GM12878 (cell line): ENCODE results near the gene ABCC11. TPM values are rescaled to one million over a fixed set of nuclear protein-coding genes. Genes with fewer than 3 reads are reported as not detected.

Experiments
- ATAC-seq: fragments of 200-7000 bp; cut with Tn5 transposase; 3 replicates; pipeline ENCODE4 v1.9.1; 2020; ENCODE audit warnings: mild to moderate bottlenecking, moderate library complexity
- BruUV-seq: library from RNA; stranded (reverse); fragments of 400-500 nt; replicated peaks from 2 replicates; lab custom pipeline; 2021; lab: Mats Ljungman, UMichigan
- CTCF ChIA-PET: fragments of 300-600 bp; sonication (Branson Sonifier 250); formaldehyde crosslinking; extraction: SDS; loops from one replicate; lab custom pipeline; 2021; ENCODE audit warnings: inconsistent platforms; lab: Yijun Ruan, JAX
- POLR2A ChIA-PET: fragments of 350-600 bp; formaldehyde crosslinking; extraction: SDS; loops from one replicate; lab custom pipeline; 2021; ENCODE audit warnings: inconsistent platforms; lab: Charles Lee
- RAD21 ChIA-PET: fragments of 300-600 bp; sonication (Branson Sonifier 250); formaldehyde crosslinking; loops from one replicate; lab custom pipeline; 2023; ENCODE audit warnings: antibody characterized with exemption; ENCODE audit not compliant: unreplicated experiment; lab: Charles Lee
- SMC1A ChIA-PET: fragments of 300-600 bp; sonication (Branson Sonifier 250); formaldehyde crosslinking; loops from one replicate; lab custom pipeline; 2023; ENCODE audit not compliant: unreplicated experiment, uncharacterized antibody; lab: Charles Lee
- DNase-seq: peaks from one replicate; pipeline ENCODE4 v3.0.0-alpha.2; 2011; ENCODE audit warnings: low read depth, low spot score
- FAIRE-seq: peaks from 3 replicates; lab custom pipeline; 2011; peaks lifted over from hg19 to GRCh38; lab: Jason Lieb, UNC
- H2AFZ ChIP-seq: 2 replicates; pipeline ENCODE4 v1.6.0; 2011; ENCODE audit warnings: low read depth, low read length, control low read depth; ENCODE audit not compliant: control insufficient read depth
- H3K27ac ChIP-seq: 2 replicates; pipeline ENCODE4 v1.5.1; 2011; ENCODE audit warnings: control low read depth; ENCODE audit not compliant: control insufficient read depth, insufficient read depth
- H3K27me3 ChIP-seq, 2 experiments: replicated peaks in 1 of 2; 2 replicates each; pipeline versions ENCODE4 v1.6.0 to v1.6.1; 2011; ENCODE audit warnings: low read length in 1 of 2; ENCODE audit not compliant: control insufficient read depth in 2 of 2, insufficient read depth in 2 of 2
- H3K36me3 ChIP-seq, 2 experiments: 2 replicates each; pipeline ENCODE4 v1.5.1; 2011; ENCODE audit warnings: low read length in 1 of 2; ENCODE audit not compliant: control insufficient read depth in 2 of 2, insufficient read depth in 2 of 2
- H3K4me1 ChIP-seq: 2 replicates; pipeline ENCODE4 v1.6.1; 2011; ENCODE audit warnings: mild to moderate bottlenecking, low read length, moderate library complexity, mixed read lengths; ENCODE audit not compliant: control insufficient read depth, insufficient read depth
- H3K4me2 ChIP-seq: 2 replicates; pipeline ENCODE4 v1.6.0; 2011; ENCODE audit warnings: control low read depth; ENCODE audit not compliant: control insufficient read depth, insufficient read depth
- H3K4me3 ChIP-seq: fragments of 200-600 bp; sonication (generic); 2 replicates; pipeline ENCODE4 v1.5.1; 2016
- H3K79me2 ChIP-seq: 2 replicates; pipeline ENCODE4 v1.6.0; 2011; ENCODE audit warnings: low read length; ENCODE audit not compliant: control insufficient read depth, insufficient read depth
- H3K9ac ChIP-seq: 2 replicates; pipeline ENCODE4 v1.8.0; 2011; ENCODE audit warnings: low read length, control low read depth, mixed read lengths; ENCODE audit not compliant: control insufficient read depth, insufficient read depth
- H3K9me3 ChIP-seq: replicated peaks from 3 replicates; pipeline ENCODE4 v1.5.1; 2011; ENCODE audit warnings: mild to moderate bottlenecking, low read length; ENCODE audit not compliant: control insufficient read depth, insufficient read depth
- H4K20me1 ChIP-seq: 2 replicates; pipeline ENCODE4 v1.6.0; 2011; ENCODE audit not compliant: control insufficient read depth, insufficient read depth
- IKZF1 ChIP-seq: fragments of 450-650 bp; conservative IDR thresholded peaks from 2 replicates; pipeline ENCODE4 v1.6.1; 2017; ENCODE audit warnings: antibody characterized with exemption, mild to moderate bottlenecking
- JUND ChIP-seq: IDR thresholded peaks from 2 replicates; pipeline ENCODE4 v1.6.1; 2012; ENCODE audit warnings: low read depth, mild to moderate bottlenecking, low read length, improper control_type of control experiment, moderate library complexity
- POU2F2 ChIP-seq: IDR thresholded peaks from 3 replicates; pipeline ENCODE4 v1.6.1; 2011; ENCODE audit warnings: low read depth, mild to moderate bottlenecking, low read length, borderline replicate concordance
- WGBS: methylation state at CpG from one replicate; pipeline ENCODE4 v1.1.6; 2016; ENCODE audit warnings: low lambda C conversion rate; ENCODE audit not compliant: insufficient replicate concordance, insufficient coverage; ENCODE audit errors: missing lambda C conversion rate; 5-methylcytosine and 5-hydroxymethylcytosine counted together
- in situ Hi-C: fragments of 300-500 bp; cut with MboI; formaldehyde crosslinking; loops from 9 replicates; pipeline ENCODE4 v1.14.3; 2018; ENCODE audit warnings: mixed read lengths
- intact Hi-C: fragments of 100-400 bp; cut with micrococcal nuclease; formaldehyde crosslinking; loops from one replicate; pipeline ENCODE4 v1.14.2; 2022; ENCODE audit not compliant: unreplicated experiment
- polyA plus RNA-seq, 11 experiments: library from polyadenylated mRNA; depleted of rRNA in 4 of 11; unstranded in 6 of 11; stranded (reverse) in 5 of 11; fragments of >200 nt; fragmentation: Nextera tagmentation in 4 of 11; fragmentation: Illumina TruSeq in 1 of 11; extraction: Ambion mirVana in 4 of 11; extraction: Trizol in 1 of 11; gene quantifications; 1 replicate in 1 of 11; 2 replicates in 10 of 11; pipeline versions ENCODE4 v1.2.1 to v1.2.3, GENCODE V29; 2011 to 2016; ENCODE audit warnings: inconsistent platforms in 2 of 11, missing spikeins in 2 of 11, low read depth in 1 of 11
- total RNA-seq, 4 experiments: library from RNA; depleted of rRNA in 3 of 4; stranded (reverse); fragments of >200 nt in 3 of 4; fragmentation: Illumina TruSeq in 1 of 4; extraction: Trizol in 1 of 4; gene quantifications; 2 replicates each; pipeline versions ENCODE4 v1.2.1 to v1.2.3, GENCODE V29; 2013 to 2021
- TF ChIP-seq, protein P1 (sequence below): fragments of 450-650 bp; IDR thresholded peaks from 2 replicates; pipeline ENCODE4 v1.6.1; 2017; ENCODE audit warnings: mild to moderate bottlenecking, moderate library complexity
- TF ChIP-seq, protein P2 (sequence below): IDR thresholded peaks from 2 replicates; pipeline ENCODE4 v1.6.1; 2011; ENCODE audit warnings: low read depth, mild to moderate bottlenecking, low read length, moderate library complexity, borderline replicate concordance; ENCODE audit errors: extremely low read depth

Gene ABCC11
- total and polyA plus RNA-seq, 10 of the 15 experiments (the other 5 are each of a cell fraction or from before 2014, with no cell fraction given), result 0.04 to 0.20 (median 0.10) TPM; not detected in 6

DNA sequence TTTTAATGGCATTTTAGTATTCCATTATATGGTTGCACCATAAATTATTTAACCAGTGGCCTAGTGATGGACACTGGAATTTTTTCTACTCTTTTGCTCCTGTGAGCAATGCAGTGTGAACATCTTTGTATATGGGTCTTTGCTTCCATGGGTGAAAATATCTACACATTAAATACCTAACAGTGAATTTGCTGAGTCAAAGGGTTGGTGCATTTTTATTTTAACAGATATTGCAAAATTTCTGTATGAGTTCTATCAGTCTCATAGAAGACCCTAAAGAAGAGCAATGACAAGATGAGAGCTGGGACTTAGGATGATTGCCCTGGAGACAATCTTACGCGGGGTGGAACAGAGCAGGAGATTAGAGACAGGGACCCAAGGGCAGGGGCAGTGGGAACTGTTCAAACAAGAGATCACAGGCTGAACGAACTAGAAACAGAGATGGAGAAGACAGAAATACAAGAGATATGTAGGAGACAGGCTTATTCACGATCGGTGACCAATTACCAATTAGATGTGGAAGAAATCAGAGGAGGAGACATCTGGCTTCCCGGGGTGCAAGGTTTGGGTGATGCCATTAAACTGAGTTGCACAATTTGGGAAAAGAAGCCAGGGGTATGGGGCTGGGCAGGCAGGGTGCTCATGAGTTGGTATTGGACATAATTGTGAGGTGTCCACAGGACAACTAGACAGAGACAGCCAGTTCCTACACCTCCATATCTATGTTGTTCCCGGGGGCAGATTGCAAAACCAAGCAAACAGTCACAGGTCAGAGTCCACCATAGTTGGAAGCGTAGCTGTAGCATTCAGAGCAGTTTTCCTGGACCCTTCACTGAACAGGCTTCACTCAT lies 43.1 kb downstream of the ABCC11 start (continued):
- TF ChIP-seq, protein P1, sequence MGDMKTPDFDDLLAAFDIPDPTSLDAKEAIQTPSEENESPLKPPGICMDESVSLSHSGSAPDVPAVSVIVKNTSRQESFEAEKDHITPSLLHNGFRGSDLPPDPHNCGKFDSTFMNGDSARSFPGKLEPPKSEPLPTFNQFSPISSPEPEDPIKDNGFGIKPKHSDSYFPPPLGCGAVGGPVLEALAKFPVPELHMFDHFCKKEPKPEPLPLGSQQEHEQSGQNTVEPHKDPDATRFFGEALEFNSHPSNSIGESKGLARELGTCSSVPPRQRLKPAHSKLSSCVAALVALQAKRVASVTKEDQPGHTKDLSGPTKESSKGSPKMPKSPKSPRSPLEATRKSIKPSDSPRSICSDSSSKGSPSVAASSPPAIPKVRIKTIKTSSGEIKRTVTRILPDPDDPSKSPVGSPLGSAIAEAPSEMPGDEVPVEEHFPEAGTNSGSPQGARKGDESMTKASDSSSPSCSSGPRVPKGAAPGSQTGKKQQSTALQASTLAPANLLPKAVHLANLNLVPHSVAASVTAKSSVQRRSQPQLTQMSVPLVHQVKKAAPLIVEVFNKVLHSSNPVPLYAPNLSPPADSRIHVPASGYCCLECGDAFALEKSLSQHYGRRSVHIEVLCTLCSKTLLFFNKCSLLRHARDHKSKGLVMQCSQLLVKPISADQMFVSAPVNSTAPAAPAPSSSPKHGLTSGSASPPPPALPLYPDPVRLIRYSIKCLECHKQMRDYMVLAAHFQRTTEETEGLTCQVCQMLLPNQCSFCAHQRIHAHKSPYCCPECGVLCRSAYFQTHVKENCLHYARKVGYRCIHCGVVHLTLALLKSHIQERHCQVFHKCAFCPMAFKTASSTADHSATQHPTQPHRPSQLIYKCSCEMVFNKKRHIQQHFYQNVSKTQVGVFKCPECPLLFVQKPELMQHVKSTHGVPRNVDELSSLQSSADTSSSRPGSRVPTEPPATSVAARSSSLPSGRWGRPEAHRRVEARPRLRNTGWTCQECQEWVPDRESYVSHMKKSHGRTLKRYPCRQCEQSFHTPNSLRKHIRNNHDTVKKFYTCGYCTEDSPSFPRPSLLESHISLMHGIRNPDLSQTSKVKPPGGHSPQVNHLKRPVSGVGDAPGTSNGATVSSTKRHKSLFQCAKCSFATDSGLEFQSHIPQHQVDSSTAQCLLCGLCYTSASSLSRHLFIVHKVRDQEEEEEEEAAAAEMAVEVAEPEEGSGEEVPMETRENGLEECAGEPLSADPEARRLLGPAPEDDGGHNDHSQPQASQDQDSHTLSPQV, result no peak
- no peak for TF ChIP-seq IKZF1

- Histone ChIP-seq H3K9me3 (no peaks in the 10 kb centered on the region), H3K79me2 (no peaks in the 10 kb centered on the region), H3K4me1 (no peaks in the 10 kb centered on the region), H3K36me3 (no peaks in the 10 kb centered on the region), H3K27ac (no peak overlapping the region), H2AFZ (no peak overlapping the region), H3K4me2 (no peak overlapping the region), H3K4me3 (no peak overlapping the region), H3K27me3 (no peaks in the 10 kb centered on the region), H4K20me1 (no peaks in the 10 kb centered on the region), H3K9ac (no peak overlapping the region)
- ChIA-PET POLR2A (interaction anchor here (0.7 to 1.2 kb wide), 2 partner anchors 36 to 1088 kb away, joined by 3 to 4 read pairs; no protein-coding TSS in a partner anchor), CTCF (interaction anchor here (0.6 to 1.0 kb wide), 2 partner anchors 329 to 429 kb away, joined by 3 read pairs; no protein-coding TSS in a partner anchor), RAD21 (no interaction called here), SMC1A (no interaction called here)
- FAIRE-seq (no peak), ATAC-seq (no peak), DNase-seq (no peak)
- in situ Hi-C loops, result no loop called here
- 48% methylated on average over 6 of the region's 6 CpGs for WGBS
- intact Hi-C loops, result no loop called here
- no TSS peak for BruUV-seq
- TF ChIP-seq, protein P1, result no peak
- TF ChIP-seq JUND (no peak), POU2F2 (no peak)
- TF ChIP-seq, protein P2, sequence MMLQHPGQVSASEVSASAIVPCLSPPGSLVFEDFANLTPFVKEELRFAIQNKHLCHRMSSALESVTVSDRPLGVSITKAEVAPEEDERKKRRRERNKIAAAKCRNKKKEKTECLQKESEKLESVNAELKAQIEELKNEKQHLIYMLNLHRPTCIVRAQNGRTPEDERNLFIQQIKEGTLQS, result no peak
Measured at GRCh38 chr16:48201515-48202201, 45.7 kb downstream of the ABCC11 start.
